Upper lobe of left lung (tissue), 4 donors: Measurements from ENCODE around the gene RNASE13.

ENCODE experiments used
- EP300 ChIP-seq, 4 donors: sonication (generic); formaldehyde crosslinking; IDR thresholded peaks; one replicate each; pipeline ENCODE4 v1.5.1; 2017; ENCODE audit warnings: antibody characterized with exemption in 4 of 4, control low read depth in 2 of 4
- POLR2AphosphoS5 ChIP-seq, 2 donors: sonication (generic); formaldehyde crosslinking; IDR thresholded peaks; one replicate each; pipeline ENCODE4 v1.5.1; 2017; ENCODE audit warnings: antibody characterized with exemption in 2 of 2
- TF ChIP-seq, protein P1 (sequence below), 6 experiments: fragments of 450-650 bp in 4 of 6; fragments of 200-600 bp in 2 of 6; sonication (generic) in 2 of 6; IDR thresholded peaks; one replicate each; pipeline ENCODE4 v1.5.1; 2016 to 2019; ENCODE audit warnings: antibody characterized with exemption in 6 of 6

DNA sequence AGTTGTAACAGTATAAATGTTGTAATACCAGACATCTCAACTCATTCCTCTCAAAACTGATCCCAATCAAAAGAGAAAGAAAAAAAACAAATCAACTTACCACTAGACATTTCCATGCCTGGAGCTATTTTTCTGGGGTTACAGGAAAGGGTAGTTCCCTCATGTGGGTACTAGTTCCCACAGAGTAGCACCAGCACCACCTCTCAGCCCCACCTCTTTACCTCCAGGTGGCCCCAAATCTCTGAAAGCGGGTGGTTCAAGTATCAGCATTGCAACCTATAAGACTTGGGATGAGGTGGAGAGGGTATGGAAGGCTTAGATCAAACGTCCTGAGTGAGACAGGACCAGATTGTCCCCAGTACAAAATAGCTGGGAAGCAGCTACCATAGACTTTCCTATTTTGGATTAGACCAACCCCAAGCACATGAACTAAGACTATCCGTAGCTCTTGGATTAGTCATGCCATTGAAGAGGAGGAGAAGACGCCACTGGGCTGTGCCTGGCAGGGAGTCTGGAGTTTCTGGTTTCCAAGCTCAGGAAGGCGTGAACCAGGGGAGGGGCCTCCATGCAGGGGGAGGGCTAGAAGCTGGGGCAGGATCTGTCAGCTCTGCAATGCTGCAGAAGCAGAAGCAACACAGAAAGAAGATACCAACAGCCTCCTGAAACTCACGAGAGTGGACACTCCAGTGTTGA is 35.8 kb downstream of the RNASE13 start, which contains the start of gene SLC39A2:
- no peak for TF ChIP-seq POLR2AphosphoS5 (IDR thresholded peaks at IDR 0.05)
- TF ChIP-seq, protein P1, sequence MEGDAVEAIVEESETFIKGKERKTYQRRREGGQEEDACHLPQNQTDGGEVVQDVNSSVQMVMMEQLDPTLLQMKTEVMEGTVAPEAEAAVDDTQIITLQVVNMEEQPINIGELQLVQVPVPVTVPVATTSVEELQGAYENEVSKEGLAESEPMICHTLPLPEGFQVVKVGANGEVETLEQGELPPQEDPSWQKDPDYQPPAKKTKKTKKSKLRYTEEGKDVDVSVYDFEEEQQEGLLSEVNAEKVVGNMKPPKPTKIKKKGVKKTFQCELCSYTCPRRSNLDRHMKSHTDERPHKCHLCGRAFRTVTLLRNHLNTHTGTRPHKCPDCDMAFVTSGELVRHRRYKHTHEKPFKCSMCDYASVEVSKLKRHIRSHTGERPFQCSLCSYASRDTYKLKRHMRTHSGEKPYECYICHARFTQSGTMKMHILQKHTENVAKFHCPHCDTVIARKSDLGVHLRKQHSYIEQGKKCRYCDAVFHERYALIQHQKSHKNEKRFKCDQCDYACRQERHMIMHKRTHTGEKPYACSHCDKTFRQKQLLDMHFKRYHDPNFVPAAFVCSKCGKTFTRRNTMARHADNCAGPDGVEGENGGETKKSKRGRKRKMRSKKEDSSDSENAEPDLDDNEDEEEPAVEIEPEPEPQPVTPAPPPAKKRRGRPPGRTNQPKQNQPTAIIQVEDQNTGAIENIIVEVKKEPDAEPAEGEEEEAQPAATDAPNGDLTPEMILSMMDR (IDR thresholded peaks at IDR 0.05): no peak
- no peak for TF ChIP-seq EP300 (IDR thresholded peaks at IDR 0.05)
